ENCODE measurements around the gene GPSM1. TPM values are rescaled to one million over a fixed set of nuclear protein-coding genes. Genes with fewer than 3 reads are reported as not detected.

The GPSM1 gene
- total and polyA plus RNA-seq, 9 of the 15 experiments (the other 6 are each of a cell fraction or from before 2014, with no cell fraction given): 0.04 to 14.2 (median 3.1) TPM

DNA sequence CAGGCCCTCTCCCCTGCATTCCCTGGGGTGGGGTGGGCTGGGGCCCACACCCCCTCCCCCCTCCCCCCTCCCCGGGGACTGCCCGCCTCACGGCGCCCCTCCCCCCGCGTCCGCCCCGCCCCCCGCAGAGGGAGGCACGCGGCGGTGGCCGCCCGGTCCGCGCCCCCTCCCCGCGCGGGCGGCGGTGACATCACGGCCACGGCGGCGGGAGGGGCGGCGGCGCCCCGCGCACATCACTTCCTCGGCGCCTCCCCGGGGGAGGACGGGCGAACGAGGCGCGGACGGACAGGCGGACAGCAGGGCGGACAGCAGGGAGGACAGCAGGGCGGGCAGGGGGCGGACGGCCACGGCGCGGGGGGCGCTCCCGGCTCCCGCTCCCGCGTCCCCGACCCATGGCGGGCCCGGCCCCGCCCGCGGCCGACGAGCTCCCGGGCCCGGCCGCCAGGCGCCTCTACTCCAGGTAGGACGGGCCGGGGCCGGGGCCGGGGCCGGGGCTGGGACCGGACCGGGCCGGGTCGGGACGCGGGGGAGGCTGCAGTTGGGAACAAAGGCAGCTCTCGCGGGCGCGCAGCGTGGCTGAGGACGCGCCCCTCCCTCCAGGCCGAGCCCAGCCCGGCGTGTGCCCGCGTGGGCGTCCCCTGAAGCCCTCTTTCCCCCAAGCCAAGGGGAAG lies at the start of gene GPSM1 (continued):
- TF ChIP-seq, protein P1, sequence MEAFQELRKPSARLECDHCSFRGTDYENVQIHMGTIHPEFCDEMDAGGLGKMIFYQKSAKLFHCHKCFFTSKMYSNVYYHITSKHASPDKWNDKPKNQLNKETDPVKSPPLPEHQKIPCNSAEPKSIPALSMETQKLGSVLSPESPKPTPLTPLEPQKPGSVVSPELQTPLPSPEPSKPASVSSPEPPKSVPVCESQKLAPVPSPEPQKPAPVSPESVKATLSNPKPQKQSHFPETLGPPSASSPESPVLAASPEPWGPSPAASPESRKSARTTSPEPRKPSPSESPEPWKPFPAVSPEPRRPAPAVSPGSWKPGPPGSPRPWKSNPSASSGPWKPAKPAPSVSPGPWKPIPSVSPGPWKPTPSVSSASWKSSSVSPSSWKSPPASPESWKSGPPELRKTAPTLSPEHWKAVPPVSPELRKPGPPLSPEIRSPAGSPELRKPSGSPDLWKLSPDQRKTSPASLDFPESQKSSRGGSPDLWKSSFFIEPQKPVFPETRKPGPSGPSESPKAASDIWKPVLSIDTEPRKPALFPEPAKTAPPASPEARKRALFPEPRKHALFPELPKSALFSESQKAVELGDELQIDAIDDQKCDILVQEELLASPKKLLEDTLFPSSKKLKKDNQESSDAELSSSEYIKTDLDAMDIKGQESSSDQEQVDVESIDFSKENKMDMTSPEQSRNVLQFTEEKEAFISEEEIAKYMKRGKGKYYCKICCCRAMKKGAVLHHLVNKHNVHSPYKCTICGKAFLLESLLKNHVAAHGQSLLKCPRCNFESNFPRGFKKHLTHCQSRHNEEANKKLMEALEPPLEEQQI (IDR thresholded peaks at IDR 0.05): no peak
- TF ChIP-seq ZNF431 (CRISPR knock-in tag; IDR thresholded peaks at IDR 0.05): no peak
- TF ChIP-seq, protein P2, sequence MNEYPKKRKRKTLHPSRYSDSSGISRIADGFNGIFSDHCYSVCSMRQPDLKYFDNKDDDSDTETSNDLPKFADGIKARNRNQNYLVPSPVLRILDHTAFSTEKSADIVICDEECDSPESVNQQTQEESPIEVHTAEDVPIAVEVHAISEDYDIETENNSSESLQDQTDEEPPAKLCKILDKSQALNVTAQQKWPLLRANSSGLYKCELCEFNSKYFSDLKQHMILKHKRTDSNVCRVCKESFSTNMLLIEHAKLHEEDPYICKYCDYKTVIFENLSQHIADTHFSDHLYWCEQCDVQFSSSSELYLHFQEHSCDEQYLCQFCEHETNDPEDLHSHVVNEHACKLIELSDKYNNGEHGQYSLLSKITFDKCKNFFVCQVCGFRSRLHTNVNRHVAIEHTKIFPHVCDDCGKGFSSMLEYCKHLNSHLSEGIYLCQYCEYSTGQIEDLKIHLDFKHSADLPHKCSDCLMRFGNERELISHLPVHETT (CRISPR knock-in tag; conservative IDR thresholded peaks at IDR 0.05 in 1 of 2, IDR thresholded peaks at IDR 0.05 in 1 of 2): 0 out of 4 replicates have a peak, but pooled peaks of 1 of the 2 experiments have one; percentile 49
- TF ChIP-seq ZNF175 (CRISPR knock-in tag; IDR thresholded peaks at IDR 0.05; ENCODE audit: low read depth): no peak
- peak; percentile 5 for TF ChIP-seq KDM5B (IDR thresholded peaks at IDR 0.05; ENCODE audit: insufficient replicate concordance, low read depth, low read length)
- TF ChIP-seq ZBTB7A (IDR thresholded peaks at IDR 0.05; ENCODE audit: borderline replicate concordance, control insufficient read depth, low read depth, low read length): peak; percentile 56; the same call in 1 of the 2 replicates
- TF ChIP-seq THRAP3 (IDR thresholded peaks at IDR 0.05; ENCODE audit: borderline replicate concordance): no peak
- no peak for TF ChIP-seq GABPB1 (CRISPR knock-in tag; IDR thresholded peaks at IDR 0.05)
- no peak for TF ChIP-seq SAFB2 (IDR thresholded peaks at IDR 0.05; ENCODE audit: borderline replicate concordance, low read depth, low read length, severe bottlenecking)
- TF ChIP-seq SIN3B (IDR thresholded peaks at IDR 0.05; ENCODE audit: low read depth): peak; percentile 49; the same call in 1 of the 2 replicates
- TF ChIP-seq PRPF4 (IDR thresholded peaks at IDR 0.05; ENCODE audit: insufficient read depth, low read depth, low read length, poor library complexity, severe bottlenecking): no peak
- TF ChIP-seq, protein P3, sequence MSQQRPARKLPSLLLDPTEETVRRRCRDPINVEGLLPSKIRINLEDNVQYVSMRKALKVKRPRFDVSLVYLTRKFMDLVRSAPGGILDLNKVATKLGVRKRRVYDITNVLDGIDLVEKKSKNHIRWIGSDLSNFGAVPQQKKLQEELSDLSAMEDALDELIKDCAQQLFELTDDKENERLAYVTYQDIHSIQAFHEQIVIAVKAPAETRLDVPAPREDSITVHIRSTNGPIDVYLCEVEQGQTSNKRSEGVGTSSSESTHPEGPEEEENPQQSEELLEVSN (IDR thresholded peaks at IDR 0.05; ENCODE audit: borderline replicate concordance in 1 of 2, extremely low read depth in 1 of 2, insufficient read depth in 1 of 2, insufficient read length in 1 of 2, low read depth in 1 of 2, low read length in 1 of 2, poor library complexity in 1 of 2, severe bottlenecking in 1 of 2): peak in 1 of 2 experiments; percentile 79
- TF ChIP-seq POLR2AphosphoS2 (IDR thresholded peaks at IDR 0.05; ENCODE audit: low read length): no peak
- peak; percentile 67 for TF ChIP-seq SMAD4 (CRISPR knock-in tag; conservative IDR thresholded peaks at IDR 0.05)
- TF ChIP-seq ZNF232 (CRISPR knock-in tag; IDR thresholded peaks at IDR 0.05): no peak
- TF ChIP-seq, protein P4, sequence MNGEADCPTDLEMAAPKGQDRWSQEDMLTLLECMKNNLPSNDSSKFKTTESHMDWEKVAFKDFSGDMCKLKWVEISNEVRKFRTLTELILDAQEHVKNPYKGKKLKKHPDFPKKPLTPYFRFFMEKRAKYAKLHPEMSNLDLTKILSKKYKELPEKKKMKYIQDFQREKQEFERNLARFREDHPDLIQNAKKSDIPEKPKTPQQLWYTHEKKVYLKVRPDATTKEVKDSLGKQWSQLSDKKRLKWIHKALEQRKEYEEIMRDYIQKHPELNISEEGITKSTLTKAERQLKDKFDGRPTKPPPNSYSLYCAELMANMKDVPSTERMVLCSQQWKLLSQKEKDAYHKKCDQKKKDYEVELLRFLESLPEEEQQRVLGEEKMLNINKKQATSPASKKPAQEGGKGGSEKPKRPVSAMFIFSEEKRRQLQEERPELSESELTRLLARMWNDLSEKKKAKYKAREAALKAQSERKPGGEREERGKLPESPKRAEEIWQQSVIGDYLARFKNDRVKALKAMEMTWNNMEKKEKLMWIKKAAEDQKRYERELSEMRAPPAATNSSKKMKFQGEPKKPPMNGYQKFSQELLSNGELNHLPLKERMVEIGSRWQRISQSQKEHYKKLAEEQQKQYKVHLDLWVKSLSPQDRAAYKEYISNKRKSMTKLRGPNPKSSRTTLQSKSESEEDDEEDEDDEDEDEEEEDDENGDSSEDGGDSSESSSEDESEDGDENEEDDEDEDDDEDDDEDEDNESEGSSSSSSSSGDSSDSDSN (IDR thresholded peaks at IDR 0.05; ENCODE audit: borderline replicate concordance in 1 of 2, low read depth in 2 of 2, low read length in 2 of 2): 0 out of 4 replicates have a peak, but pooled peaks of 1 of the 2 experiments have one; percentile 34

Data from K562 (cell line).